A673 (cell line): ENCODE data around the gene NLGN1. TPM values are rescaled to one million over a fixed set of nuclear protein-coding genes. Genes with fewer than 3 reads are reported as not detected.

Source experiments
- BruUV-seq: library from RNA; stranded (reverse); fragments of 400-500 nt; replicated peaks from 2 replicates; lab custom pipeline; 2021; lab: Mats Ljungman, UMichigan
- CTCF ChIA-PET: fragments of 300-600 bp; sonication (Branson Sonifier 250); formaldehyde crosslinking; loops from one replicate; lab custom pipeline; 2022; ENCODE audit warnings: antibody characterized with exemption; lab: Charles Lee
- POLR2A ChIA-PET: fragments of 300-600 bp; sonication (Branson Sonifier 250); formaldehyde crosslinking; loops from one replicate; lab custom pipeline; 2022; ENCODE audit warnings: antibody characterized with exemption; ENCODE audit not compliant: low non-redundant PET; lab: Charles Lee
- DNase-seq: peaks from one replicate; pipeline ENCODE4 v3.0.0-alpha.2; 2015; ENCODE audit warnings: low spot score
- H3K27ac ChIP-seq: fragments of 200-600 bp; sonication (generic); 2 replicates; pipeline ENCODE4 v1.5.1; 2016; ENCODE audit warnings: mixed run types, low read depth, mild to moderate bottlenecking, mixed read lengths, antibody characterized with exemption, low read length; ENCODE audit not compliant: poor library complexity, severe bottlenecking
- H3K27me3 ChIP-seq: fragments of 200-600 bp; sonication (generic); replicated peaks from 2 replicates; pipeline ENCODE4 v1.6.1; 2017; ENCODE audit warnings: mixed run types, low read depth, mild to moderate bottlenecking, mixed read lengths, antibody characterized with exemption, low read length; ENCODE audit not compliant: insufficient read depth, poor library complexity
- H3K36me3 ChIP-seq: fragments of 200-600 bp; sonication (generic); 2 replicates; pipeline ENCODE4 v1.6.1; 2016; ENCODE audit warnings: mixed run types, mild to moderate bottlenecking, mixed read lengths, antibody characterized with exemption, low read length; ENCODE audit not compliant: insufficient read depth, poor library complexity, severe bottlenecking
- H3K4me1 ChIP-seq: fragments of 200-600 bp; sonication (generic); 2 replicates; pipeline ENCODE4 v1.6.1; 2017; ENCODE audit warnings: mixed run types, mild to moderate bottlenecking, mixed read lengths, antibody characterized with exemption, low read length; ENCODE audit not compliant: insufficient read depth, poor library complexity, severe bottlenecking
- H3K4me3 ChIP-seq: fragments of 200-600 bp; sonication (generic); 2 replicates; pipeline ENCODE4 v1.5.1; 2016; ENCODE audit warnings: low read depth, mixed run types, mild to moderate bottlenecking, mixed read lengths, low read length; ENCODE audit not compliant: poor library complexity, severe bottlenecking
- H3K9me3 ChIP-seq: fragments of 200-600 bp; sonication (generic); 2 replicates; pipeline ENCODE4 v1.6.1; 2016; ENCODE audit warnings: mixed run types, low read depth, mild to moderate bottlenecking, mixed read lengths, antibody characterized with exemption, low read length; ENCODE audit not compliant: poor library complexity, severe bottlenecking
- CTCF ChIP-seq: fragments of 300-800, 200-600 bp; sonication (generic); conservative IDR thresholded peaks from 2 replicates; pipeline ENCODE4 v1.5.1; 2017; ENCODE audit warnings: low read depth, mild to moderate bottlenecking, antibody characterized with exemption, low read length, moderate library complexity, mixed read lengths
- EZH2 ChIP-seq: fragments of 200-600 bp; sonication (generic); IDR thresholded peaks from 2 replicates; pipeline ENCODE4 v1.6.1; 2017; ENCODE audit warnings: borderline replicate concordance, low read depth, mild to moderate bottlenecking, mixed read lengths, antibody characterized with exemption, low read length; ENCODE audit not compliant: poor library complexity, severe bottlenecking
- intact Hi-C: fragments of 100-400 bp; cut with micrococcal nuclease; formaldehyde crosslinking; loops from one replicate; pipeline ENCODE4 v1.10.0; 2022; ENCODE audit not compliant: unreplicated experiment
- total RNA-seq: library from RNA; stranded (reverse); gene quantifications from 2 replicates; pipeline ENCODE4 v1.2.3, GENCODE V29; 2021

NLGN1 gene
- total RNA-seq, 1 experiment from 2014 or later: 0.39 TPM

DNA sequence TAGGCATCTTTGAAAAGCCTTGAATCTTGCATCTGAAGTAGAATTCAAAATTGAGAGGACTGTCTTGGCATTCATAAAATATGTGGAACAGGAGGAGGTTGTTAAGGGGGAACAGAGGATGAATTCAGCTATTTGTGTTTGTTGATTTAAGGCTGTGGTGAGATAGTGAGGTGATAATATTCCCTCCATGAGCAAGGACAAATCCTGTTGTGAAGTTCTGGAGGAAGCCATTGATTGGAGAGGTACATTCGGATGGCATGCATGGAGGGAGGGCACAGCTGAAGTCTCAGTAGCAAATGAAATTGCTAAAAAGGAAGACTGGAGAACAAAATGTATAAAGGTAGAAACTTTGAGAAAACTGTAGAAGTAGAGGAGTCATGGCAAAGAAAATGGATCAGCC, 443.8 kb downstream of the NLGN1 start:
- ChIA-PET POLR2A (no interaction called here), CTCF (no interaction called here)
- no peaks in the 10 kb centered on the region for H3K36me3 ChIP-seq
- TF ChIP-seq CTCF: no peak
- no peak for TF ChIP-seq EZH2
- intact Hi-C loops: no loop called here
- DNase-seq: no peak
- no TSS peak for BruUV-seq
- H3K27me3 ChIP-seq: no peaks in the 10 kb centered on the region
- H3K4me3 ChIP-seq: no peak overlapping the region
- H3K9me3 ChIP-seq: no peaks in the 10 kb centered on the region
- no peak overlapping the region for H3K27ac ChIP-seq
- H3K4me1 ChIP-seq: no peaks in the 10 kb centered on the region

GRCh38 chr3:173843060-173843459, 445.5 kb downstream of the NLGN1 start:
- Histone ChIP-seq H3K9me3 (no peaks in the 10 kb centered on the region), H3K4me1 (no peaks in the 10 kb centered on the region), H3K36me3 (no peaks in the 10 kb centered on the region), H3K4me3 (no peak overlapping the region), H3K27ac (no peak overlapping the region), H3K27me3 (no peaks in the 10 kb centered on the region)
- CTCF ChIA-PET: no interaction called here
- POLR2A ChIA-PET: no interaction called here
- DNase-seq: no peak
- no TSS peak for BruUV-seq
- intact Hi-C loops: no loop called here
- TF ChIP-seq EZH2: no peak
- TF ChIP-seq CTCF: no peak

DNA sequence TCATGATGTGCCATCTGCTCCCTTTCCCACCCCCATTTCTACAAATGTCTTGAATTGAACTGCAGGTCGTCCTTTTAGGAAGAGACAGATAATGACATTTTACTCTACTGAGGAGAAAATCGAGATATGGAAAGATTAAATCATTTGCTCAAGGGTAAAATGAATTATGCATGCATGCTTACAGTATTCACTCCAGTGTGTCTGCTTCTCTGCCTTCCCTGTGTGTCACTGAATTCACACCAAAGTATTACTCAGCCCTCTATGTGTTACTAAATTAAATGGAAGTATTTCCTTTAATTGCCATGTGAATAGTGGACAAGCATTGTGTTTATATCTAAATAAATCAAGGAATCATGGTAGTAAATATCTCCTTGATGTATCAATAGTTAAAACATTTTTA, 449.0 kb downstream of the NLGN1 start:
- Histone ChIP-seq H3K36me3 (no peaks in the 10 kb centered on the region), H3K9me3 (no peaks in the 10 kb centered on the region), H3K27me3 (no peaks in the 10 kb centered on the region), H3K4me1 (no peaks in the 10 kb centered on the region), H3K4me3 (no peak overlapping the region), H3K27ac (no peak overlapping the region)
- CTCF ChIA-PET: no interaction called here
- POLR2A ChIA-PET: no interaction called here
- no peak for DNase-seq
- TF ChIP-seq CTCF (no peak), EZH2 (no peak)
- intact Hi-C loops: no loop called here
- BruUV-seq: no TSS peak
